ENCODE measurements around the gene FILIP1. TPM values are rescaled to one million over a fixed set of nuclear protein-coding genes. Genes with fewer than 3 reads are reported as not detected.

FILIP1 gene
- total RNA-seq, 4 donors from 2014 or later, result 0.08 to 2.3 (median 0.25) TPM

DNA sequence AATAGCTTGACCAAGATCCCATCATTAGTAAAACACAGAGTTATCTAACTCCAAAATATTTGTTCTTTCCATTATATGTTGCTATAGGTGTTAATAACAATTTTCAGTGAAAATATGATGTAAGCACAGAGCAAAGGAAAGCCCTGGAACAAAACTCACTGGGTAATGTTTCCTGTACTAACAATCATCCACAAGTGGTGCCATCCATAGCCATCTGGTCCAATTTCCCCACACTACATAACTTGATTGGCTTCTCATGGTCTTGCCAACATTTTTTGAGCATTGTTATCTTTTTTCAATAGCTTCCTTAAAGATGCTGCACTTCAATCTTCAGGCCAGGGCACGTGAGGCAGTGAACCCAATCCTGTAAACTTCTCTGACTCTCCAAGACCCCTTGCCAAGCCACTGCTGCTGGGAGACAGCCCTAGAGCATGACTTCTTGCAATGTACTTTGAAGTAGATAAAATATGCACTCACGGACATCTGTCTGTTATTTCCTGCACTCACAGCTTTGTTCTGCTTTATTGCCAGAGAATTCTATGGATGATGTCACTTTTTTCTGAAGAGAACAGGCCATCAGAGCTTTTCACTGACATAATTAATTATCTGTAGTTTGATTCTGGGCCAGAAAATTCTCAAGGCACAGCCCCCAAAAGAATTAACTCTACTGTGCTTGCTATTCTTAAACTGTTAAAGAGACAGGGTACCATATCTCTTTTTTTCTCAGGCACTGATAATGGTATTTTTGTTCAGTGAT is 111.5 kb downstream of the FILIP1 start:
- no peaks in the 10 kb centered on the region for H3K4me1 ChIP-seq

DNA sequence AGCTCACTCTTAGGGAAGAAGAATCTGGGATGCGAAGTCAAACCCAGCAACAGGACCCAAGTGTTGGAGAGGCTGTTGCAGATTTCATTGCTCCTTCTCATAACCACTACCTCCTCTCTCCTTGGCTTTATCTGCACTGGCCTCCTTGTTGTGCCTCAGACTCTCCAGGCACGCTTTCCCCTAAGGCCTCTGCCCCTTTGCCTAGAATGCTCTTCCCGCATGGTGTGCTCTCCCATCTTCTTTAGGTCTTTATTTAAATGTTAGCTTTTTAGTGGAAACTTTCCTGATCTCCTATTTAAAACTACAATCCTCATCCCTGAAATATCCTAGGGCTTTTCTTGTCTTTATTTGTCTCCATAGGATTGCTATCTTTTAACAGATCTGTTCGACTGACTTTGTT is 114.1 kb downstream of the FILIP1 start:
- Histone ChIP-seq H3K9me3 (no peaks in the 10 kb centered on the region), H3K4me1 (no peaks in the 10 kb centered on the region), H3K36me3 (no peaks in the 10 kb centered on the region), H3K27ac (no peak overlapping the region), H3K4me3 (no peak overlapping the region), H3K27me3 (no peaks in the 10 kb centered on the region)
- TF ChIP-seq POLR2A (IDR thresholded peaks at IDR 0.05), result no peak
- no peak for TF ChIP-seq EP300 (IDR thresholded peaks at IDR 0.05)
- TF ChIP-seq, protein P1, sequence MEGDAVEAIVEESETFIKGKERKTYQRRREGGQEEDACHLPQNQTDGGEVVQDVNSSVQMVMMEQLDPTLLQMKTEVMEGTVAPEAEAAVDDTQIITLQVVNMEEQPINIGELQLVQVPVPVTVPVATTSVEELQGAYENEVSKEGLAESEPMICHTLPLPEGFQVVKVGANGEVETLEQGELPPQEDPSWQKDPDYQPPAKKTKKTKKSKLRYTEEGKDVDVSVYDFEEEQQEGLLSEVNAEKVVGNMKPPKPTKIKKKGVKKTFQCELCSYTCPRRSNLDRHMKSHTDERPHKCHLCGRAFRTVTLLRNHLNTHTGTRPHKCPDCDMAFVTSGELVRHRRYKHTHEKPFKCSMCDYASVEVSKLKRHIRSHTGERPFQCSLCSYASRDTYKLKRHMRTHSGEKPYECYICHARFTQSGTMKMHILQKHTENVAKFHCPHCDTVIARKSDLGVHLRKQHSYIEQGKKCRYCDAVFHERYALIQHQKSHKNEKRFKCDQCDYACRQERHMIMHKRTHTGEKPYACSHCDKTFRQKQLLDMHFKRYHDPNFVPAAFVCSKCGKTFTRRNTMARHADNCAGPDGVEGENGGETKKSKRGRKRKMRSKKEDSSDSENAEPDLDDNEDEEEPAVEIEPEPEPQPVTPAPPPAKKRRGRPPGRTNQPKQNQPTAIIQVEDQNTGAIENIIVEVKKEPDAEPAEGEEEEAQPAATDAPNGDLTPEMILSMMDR (IDR thresholded peaks at IDR 0.05), result no peak
- TF ChIP-seq POLR2AphosphoS5 (IDR thresholded peaks at IDR 0.05), result no peak
- WGBS, result 85% methylated on average over 4 of the region's 4 CpGs
- DNase-seq (ENCODE audit: low spot score in 2 of 2), result no peak

More for the DNA sequence above, 111.5 kb downstream of the FILIP1 start:
- H3K36me3 ChIP-seq, result no peaks in the 10 kb centered on the region
- TF ChIP-seq, protein P1 (IDR thresholded peaks at IDR 0.05), result no peak
- TF ChIP-seq EP300 (IDR thresholded peaks at IDR 0.05), result no peak
- TF ChIP-seq POLR2AphosphoS5 (IDR thresholded peaks at IDR 0.05), result no peak
- TF ChIP-seq POLR2A (IDR thresholded peaks at IDR 0.05), result no peak
- no peak overlapping the region for H3K4me3 ChIP-seq
- H3K27ac ChIP-seq, result no peak overlapping the region
- WGBS, result 20% methylated on average over 2 of the region's 2 CpGs
- no peaks in the 10 kb centered on the region for H3K27me3 ChIP-seq
- no peaks in the 10 kb centered on the region for H3K9me3 ChIP-seq
- no peak for DNase-seq (ENCODE audit: low spot score in 2 of 2)

DNA sequence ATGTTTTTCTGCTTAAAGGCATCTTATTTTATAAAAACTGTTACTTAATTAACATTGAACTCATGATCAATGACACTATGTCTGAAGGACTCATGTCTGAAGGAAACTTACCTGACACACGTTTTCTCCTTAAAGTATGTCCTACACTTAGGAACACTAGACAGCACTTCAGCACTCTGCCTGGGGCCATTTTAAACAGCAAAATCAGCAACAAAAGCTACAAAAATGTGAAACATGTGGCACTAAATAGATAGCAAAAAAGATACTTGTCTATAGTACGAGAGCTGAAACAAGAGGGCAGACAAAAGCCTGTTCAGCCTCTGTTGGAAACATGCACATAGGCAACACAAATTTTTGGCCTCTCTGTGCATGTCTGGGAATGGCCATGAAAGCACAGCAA is 115.5 kb downstream of the FILIP1 start:
- Histone ChIP-seq H3K4me3 (no peak overlapping the region), H3K4me1 (no peaks in the 10 kb centered on the region), H3K27ac (no peak overlapping the region), H3K9me3 (no peaks in the 10 kb centered on the region), H3K36me3 (no peaks in the 10 kb centered on the region), H3K27me3 (no peaks in the 10 kb centered on the region)
- DNase-seq (ENCODE audit: low spot score in 2 of 2), result no peak
- WGBS, result 33% methylated on average over 2 of the region's 2 CpGs
- TF ChIP-seq, protein P1 (IDR thresholded peaks at IDR 0.05), result no peak
- no peak for TF ChIP-seq POLR2A (IDR thresholded peaks at IDR 0.05)
- TF ChIP-seq EP300 (IDR thresholded peaks at IDR 0.05), result no peak
- TF ChIP-seq POLR2AphosphoS5 (IDR thresholded peaks at IDR 0.05), result no peak

DNA sequence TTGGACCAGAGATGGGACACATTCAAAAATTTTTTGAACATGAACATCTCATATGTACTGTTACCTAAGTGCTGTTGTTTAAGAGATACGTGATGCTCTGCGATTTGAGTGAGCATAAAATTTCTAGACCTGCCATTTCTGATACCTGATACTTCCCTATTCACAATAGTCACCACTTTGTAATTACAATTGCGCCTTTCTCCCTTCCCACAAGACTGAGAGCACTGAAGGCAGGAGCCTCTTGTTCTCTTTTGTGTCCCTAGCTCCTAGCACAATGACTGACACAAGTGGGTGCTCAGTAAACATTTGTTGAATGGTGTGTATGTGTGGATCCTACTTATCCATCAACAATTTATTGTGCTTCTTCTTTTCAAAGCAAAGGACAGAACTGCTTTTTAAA is 116.2 kb downstream of the FILIP1 start:
- Histone ChIP-seq H3K9me3 (no peaks in the 10 kb centered on the region), H3K4me1 (no peaks in the 10 kb centered on the region), H3K36me3 (no peaks in the 10 kb centered on the region), H3K27me3 (no peaks in the 10 kb centered on the region), H3K4me3 (no peak overlapping the region), H3K27ac (no peak overlapping the region)
- no peak for TF ChIP-seq POLR2AphosphoS5 (IDR thresholded peaks at IDR 0.05)
- TF ChIP-seq, protein P1 (IDR thresholded peaks at IDR 0.05), result no peak
- TF ChIP-seq EP300 (IDR thresholded peaks at IDR 0.05), result no peak
- no peak for TF ChIP-seq POLR2A (IDR thresholded peaks at IDR 0.05)
- WGBS, result 94% methylated on average over 3 of the region's 3 CpGs
- DNase-seq (ENCODE audit: low spot score in 2 of 2), result no peak

DNA sequence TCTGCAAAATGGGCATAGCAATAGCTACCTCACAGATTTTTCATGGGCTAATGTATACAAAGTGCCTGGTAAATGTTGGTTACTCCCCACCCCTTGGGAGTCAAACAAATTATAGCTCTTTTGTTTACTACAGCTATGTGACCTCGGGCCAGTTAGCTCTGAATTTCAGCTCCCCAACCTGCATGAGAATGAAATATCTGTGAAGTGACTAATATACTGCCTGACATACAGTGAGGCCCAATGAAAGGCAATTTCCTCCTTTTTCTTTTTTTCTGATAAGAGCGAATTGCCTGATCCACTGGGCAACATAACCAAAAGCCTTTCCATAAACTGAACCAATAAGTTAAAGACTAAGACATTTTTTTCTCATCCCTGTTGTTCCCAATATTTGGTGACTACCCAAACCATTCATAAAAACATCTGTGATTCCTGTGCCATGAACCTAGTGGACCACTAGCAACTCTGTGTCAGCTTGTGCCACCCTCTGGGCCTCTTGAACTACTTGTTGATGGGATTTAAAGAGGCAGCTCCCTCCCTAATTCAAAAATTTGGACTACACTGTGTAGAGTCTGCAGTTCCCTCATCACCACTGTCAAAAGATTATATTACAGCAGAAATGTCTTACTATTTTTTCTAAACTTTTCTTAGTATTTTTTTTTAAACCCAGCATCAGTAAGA is 117.1 kb downstream of the FILIP1 start:
- WGBS, result 60% methylated on average over 2 of the region's 2 CpGs
- TF ChIP-seq EP300 (IDR thresholded peaks at IDR 0.05) (no peak), POLR2AphosphoS5 (IDR thresholded peaks at IDR 0.05) (no peak), POLR2A (IDR thresholded peaks at IDR 0.05) (no peak)
- TF ChIP-seq, protein P1 (IDR thresholded peaks at IDR 0.05), result no peak
- no peaks in the 10 kb centered on the region for H3K27me3 ChIP-seq
- no peak overlapping the region for H3K27ac ChIP-seq
- H3K36me3 ChIP-seq, result no peaks in the 10 kb centered on the region
- no peak overlapping the region for H3K4me3 ChIP-seq
- H3K4me1 ChIP-seq, result no peaks in the 10 kb centered on the region
- H3K9me3 ChIP-seq, result no peaks in the 10 kb centered on the region
- no peak for DNase-seq (ENCODE audit: low spot score in 2 of 2)

All from suprapubic skin (tissue), 4 donors.